ENCODE results near the gene TSC1.

Gene TSC1

DNA sequence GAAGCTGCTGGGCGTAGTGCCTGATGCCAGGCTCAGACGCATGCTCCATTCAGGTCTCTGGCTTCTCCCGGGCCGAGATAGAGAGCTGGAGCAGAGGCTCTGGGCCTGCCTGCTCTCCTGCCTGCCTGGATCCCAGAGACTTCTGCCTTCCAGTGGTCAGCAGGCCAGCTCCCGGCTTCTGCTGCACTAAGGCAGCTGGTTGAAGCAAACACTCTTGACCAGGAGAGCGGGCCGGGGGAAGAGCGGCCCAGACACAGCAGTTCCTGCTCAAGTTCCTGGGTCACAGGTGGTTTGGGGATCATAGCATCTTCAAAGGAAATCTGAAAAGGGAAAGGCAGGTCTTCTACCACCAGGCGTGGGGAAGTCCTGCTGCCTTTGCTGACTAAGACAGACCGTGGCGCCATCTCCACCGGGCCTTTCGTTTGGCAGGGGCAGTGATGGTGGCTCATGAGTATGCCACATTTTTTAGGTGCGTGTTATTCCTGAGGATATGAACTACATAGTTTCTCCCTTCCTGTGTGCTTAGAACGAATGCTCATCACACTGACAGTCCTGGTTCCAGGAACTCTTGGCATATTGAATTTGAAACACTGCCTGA is 97.4 kb downstream of the TSC1 start:
- Histone ChIP-seq H3K27ac (no peak overlapping the region), H3K4me3 (ENCODE audit: low read depth in 1 of 2, low read length in 1 of 2) (no peak overlapping the region), H3K9me3 (no peaks in the 10 kb centered on the region), H3K36me3 (no peaks in the 10 kb centered on the region), H3K27me3 (no peaks in the 10 kb centered on the region), H3K4me1 (ENCODE audit: control insufficient read depth in 1 of 2, insufficient read depth in 1 of 2, low read depth in 1 of 2, low read length in 1 of 2) (no peaks in the 10 kb centered on the region)
- TF ChIP-seq, protein P1, sequence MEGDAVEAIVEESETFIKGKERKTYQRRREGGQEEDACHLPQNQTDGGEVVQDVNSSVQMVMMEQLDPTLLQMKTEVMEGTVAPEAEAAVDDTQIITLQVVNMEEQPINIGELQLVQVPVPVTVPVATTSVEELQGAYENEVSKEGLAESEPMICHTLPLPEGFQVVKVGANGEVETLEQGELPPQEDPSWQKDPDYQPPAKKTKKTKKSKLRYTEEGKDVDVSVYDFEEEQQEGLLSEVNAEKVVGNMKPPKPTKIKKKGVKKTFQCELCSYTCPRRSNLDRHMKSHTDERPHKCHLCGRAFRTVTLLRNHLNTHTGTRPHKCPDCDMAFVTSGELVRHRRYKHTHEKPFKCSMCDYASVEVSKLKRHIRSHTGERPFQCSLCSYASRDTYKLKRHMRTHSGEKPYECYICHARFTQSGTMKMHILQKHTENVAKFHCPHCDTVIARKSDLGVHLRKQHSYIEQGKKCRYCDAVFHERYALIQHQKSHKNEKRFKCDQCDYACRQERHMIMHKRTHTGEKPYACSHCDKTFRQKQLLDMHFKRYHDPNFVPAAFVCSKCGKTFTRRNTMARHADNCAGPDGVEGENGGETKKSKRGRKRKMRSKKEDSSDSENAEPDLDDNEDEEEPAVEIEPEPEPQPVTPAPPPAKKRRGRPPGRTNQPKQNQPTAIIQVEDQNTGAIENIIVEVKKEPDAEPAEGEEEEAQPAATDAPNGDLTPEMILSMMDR (IDR thresholded peaks at IDR 0.05), result no peak

DNA sequence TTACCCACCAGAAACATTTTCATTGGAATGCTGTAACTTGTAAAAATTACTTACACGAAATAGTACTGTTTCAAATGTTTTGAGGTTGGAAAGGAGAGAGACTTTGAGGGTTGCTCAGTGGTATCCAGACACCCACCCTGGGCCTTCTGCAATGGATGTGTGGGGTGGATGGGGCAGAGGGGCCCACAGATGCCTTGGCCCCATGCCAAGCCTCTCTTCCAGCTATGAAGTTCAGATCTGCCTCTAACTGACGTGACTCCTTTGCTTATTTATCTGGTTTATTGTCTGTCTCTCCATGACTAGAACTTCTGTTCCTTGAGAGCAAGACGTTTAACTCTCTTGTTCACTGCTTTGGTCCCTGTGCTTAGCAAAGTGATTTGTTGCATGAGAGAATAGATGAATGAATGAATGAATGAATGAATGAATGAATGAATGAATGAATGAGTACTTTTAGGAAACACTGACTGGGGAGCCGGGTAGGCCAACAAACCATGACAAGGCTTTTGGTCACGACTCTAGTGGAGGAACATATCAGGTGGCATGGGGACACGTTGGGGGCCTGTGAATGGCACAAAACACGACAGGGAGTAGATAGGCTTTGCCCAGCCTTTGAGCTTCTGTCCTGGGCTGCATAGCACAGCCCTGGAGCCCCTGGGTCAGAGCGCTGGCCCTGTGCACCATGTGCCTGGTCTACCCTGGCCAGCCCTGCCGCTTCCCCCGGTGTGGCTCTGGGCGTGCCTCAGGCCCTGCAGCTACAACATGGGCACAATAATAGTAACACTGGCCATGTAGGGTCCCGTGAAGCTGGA is 98.1 kb downstream of the TSC1 start:
- Histone ChIP-seq H3K4me1 (ENCODE audit: control insufficient read depth in 1 of 2, insufficient read depth in 1 of 2, low read depth in 1 of 2, low read length in 1 of 2) (no peaks in the 10 kb centered on the region), H3K9me3 (no peaks in the 10 kb centered on the region), H3K27ac (no peak overlapping the region), H3K4me3 (ENCODE audit: low read depth in 1 of 2, low read length in 1 of 2) (no peak overlapping the region), H3K36me3 (no peaks in the 10 kb centered on the region), H3K27me3 (no peaks in the 10 kb centered on the region)
- TF ChIP-seq, protein P1 (IDR thresholded peaks at IDR 0.05), result no peak

DNA sequence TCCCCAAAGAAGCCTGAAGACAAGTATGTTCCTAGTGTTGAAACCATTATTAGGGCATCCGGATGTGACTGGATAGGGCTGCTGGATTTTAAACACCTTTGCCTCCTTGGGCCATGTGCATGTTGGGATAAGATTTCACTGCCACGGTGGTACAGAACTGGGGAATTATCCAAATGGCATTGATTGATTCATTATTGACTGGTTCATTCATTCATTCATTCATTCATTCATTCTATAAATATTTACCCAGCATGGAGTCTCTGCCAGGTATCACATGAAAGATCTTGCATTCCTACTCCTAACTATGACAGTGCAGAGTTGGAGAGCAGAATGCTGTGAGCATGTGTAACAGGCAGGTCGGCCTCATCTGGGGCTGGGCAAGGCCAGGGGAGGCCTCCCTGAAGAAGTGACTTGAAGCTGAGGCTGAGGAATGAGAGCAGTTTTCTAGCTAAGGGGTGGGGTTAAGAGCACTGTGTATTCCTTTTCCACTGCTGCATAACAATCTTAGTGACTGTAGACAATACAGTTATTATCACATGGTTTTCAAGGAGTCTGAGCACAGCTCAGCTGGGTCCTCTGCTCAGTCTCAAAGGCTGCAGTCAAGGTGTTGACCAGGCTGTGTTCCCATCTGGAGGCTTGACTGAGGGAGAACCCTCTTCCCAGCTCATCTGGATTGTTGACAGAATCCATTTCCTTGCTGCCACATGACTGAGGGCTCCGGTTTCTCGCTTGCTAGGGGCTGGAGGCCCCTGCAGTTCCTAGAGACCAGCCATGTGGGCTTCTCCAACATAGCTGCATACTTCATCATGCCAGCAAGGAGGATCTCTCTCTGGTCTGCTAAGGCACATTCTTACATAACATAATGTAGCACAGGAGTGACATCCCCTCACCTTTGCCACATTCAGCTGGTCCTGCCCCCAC is 102.0 kb downstream of the TSC1 start:
- TF ChIP-seq, protein P1 (IDR thresholded peaks at IDR 0.05), result no peak
- H3K27me3 ChIP-seq, result no peaks in the 10 kb centered on the region
- no peaks in the 10 kb centered on the region for H3K36me3 ChIP-seq
- no peaks in the 10 kb centered on the region for H3K4me1 ChIP-seq (ENCODE audit: control insufficient read depth in 1 of 2, insufficient read depth in 1 of 2, low read depth in 1 of 2, low read length in 1 of 2)
- no peaks in the 10 kb centered on the region for H3K9me3 ChIP-seq
- no peak overlapping the region for H3K4me3 ChIP-seq (ENCODE audit: low read depth in 1 of 2, low read length in 1 of 2)
- H3K27ac ChIP-seq, result no peak overlapping the region

All from neutrophil (primary cell).